Suprapubic skin (tissue), 4 donors: ENCODE data around the gene VWA3B. TPM values are rescaled to one million over a fixed set of nuclear protein-coding genes. Genes with fewer than 3 reads are reported as not detected.

Experiments
- DNase-seq, 2 donors: peaks; one replicate each; pipeline ENCODE4 v3.0.0-alpha.2; 2019; ENCODE audit warnings: low spot score in 2 of 2
- H3K27ac ChIP-seq: fragments of 200-600 bp; sonication (generic); one replicate; pipeline ENCODE4 v1.5.1; 2019
- H3K27me3 ChIP-seq: fragments of 200-600 bp; sonication (generic); one replicate; pipeline ENCODE4 v1.5.1; 2019
- H3K36me3 ChIP-seq: fragments of 200-600 bp; sonication (generic); one replicate; pipeline ENCODE4 v1.5.1; 2019
- H3K4me1 ChIP-seq: fragments of 200-600 bp; sonication (generic); one replicate; pipeline ENCODE4 v1.5.1; 2019
- H3K4me3 ChIP-seq: fragments of 200-600 bp; sonication (generic); one replicate; pipeline ENCODE4 v1.5.1; 2019; ENCODE audit warnings: mild to moderate bottlenecking
- H3K9me3 ChIP-seq: fragments of 200-600 bp; sonication (generic); one replicate; pipeline ENCODE4 v1.5.1; 2019
- CTCF ChIP-seq, 2 donors: fragments of 200-600 bp in 1 of 2; fragments of 450-650 bp in 1 of 2; sonication (generic) in 1 of 2; IDR thresholded peaks; one replicate each; pipeline ENCODE4 v1.5.1; 2016 to 2019; ENCODE audit warnings: antibody characterized with exemption in 2 of 2, mild to moderate bottlenecking in 1 of 2, moderate library complexity in 1 of 2
- EP300 ChIP-seq: sonication (generic); formaldehyde crosslinking; IDR thresholded peaks from one replicate; pipeline ENCODE4 v1.6.1; 2017; ENCODE audit warnings: antibody characterized with exemption
- POLR2A ChIP-seq, 2 donors: fragments of 450-650 bp; IDR thresholded peaks; one replicate each; pipeline ENCODE4 v1.6.1; 2017; ENCODE audit warnings: antibody characterized with exemption in 2 of 2, mild to moderate bottlenecking in 2 of 2, moderate library complexity in 2 of 2
- POLR2AphosphoS5 ChIP-seq, 3 donors: sonication (generic); formaldehyde crosslinking; IDR thresholded peaks; one replicate each; pipeline ENCODE4 v1.6.1; 2017; ENCODE audit warnings: antibody characterized with exemption in 3 of 3
- WGBS: methylation state at CpG from one replicate; pipeline ENCODE4 v1.1.5; 2018; 5-methylcytosine and 5-hydroxymethylcytosine counted together
- total RNA-seq, 4 donors: library from RNA; depleted of rRNA; stranded (reverse); fragments of >200 nt; gene quantifications; one replicate each; pipeline ENCODE4 v1.1.0, GENCODE V29; 2016

Gene VWA3B
- total RNA-seq: not detected

- 1% methylated on average over 34 of the region's 74 CpGs for WGBS
- Histone ChIP-seq H3K27me3 (peaks cover 29% of the 10 kb centered on the region), H3K36me3 (no peaks in the 10 kb centered on the region), H3K4me3 (peak within 1 kb of the TSS; percentile 48), H3K27ac (no peak within 1 kb of the TSS), H3K4me1 (peaks cover 17% of the 10 kb centered on the region), H3K9me3 (no peaks in the 10 kb centered on the region)
- peak in 1 of 2 donors; percentile 72 for DNase-seq
- TF ChIP-seq EP300 (no peak), POLR2A (IDR thresholded peaks at IDR 0.05) (no peak), CTCF (IDR thresholded peaks at IDR 0.05) (no peak), POLR2AphosphoS5 (IDR thresholded peaks at IDR 0.05) (no peak)
Observed at GRCh38 chr2:98086491-98087446, at the start of gene VWA3B. Gene VWA3B, plus strand, starts transcription at chr2:98087167. Its CDS starts 5,926 bp downstream, at chr2:98093093.

- H3K4me1 ChIP-seq: no peaks in the 10 kb centered on the region
- H3K27me3 ChIP-seq: no peaks in the 10 kb centered on the region
- 74% methylated on average over 2 of the region's 2 CpGs for WGBS
- no peak overlapping the region for H3K27ac ChIP-seq
- no peaks in the 10 kb centered on the region for H3K36me3 ChIP-seq
- no peak for DNase-seq
- no peak overlapping the region for H3K4me3 ChIP-seq
- no peaks in the 10 kb centered on the region for H3K9me3 ChIP-seq
- TF ChIP-seq CTCF (IDR thresholded peaks at IDR 0.05): no peak
- no peak for TF ChIP-seq POLR2A (IDR thresholded peaks at IDR 0.05)
Observed at GRCh38 chr2:98037206-98037605, 49.8 kb upstream of the VWA3B start.

GRCh38 chr2:98037666-98038336, 49.2 kb upstream of the VWA3B start:
- Histone ChIP-seq H3K27me3 (no peaks in the 10 kb centered on the region), H3K4me1 (no peaks in the 10 kb centered on the region), H3K4me3 (no peak overlapping the region), H3K9me3 (no peaks in the 10 kb centered on the region), H3K27ac (no peak overlapping the region), H3K36me3 (no peaks in the 10 kb centered on the region)
- 53% methylated on average over 2 of the region's 2 CpGs for WGBS
- no peak for DNase-seq
- no peak for TF ChIP-seq EP300
- TF ChIP-seq POLR2AphosphoS5 (IDR thresholded peaks at IDR 0.05): no peak
- TF ChIP-seq CTCF (IDR thresholded peaks at IDR 0.05): no peak
- TF ChIP-seq POLR2A (IDR thresholded peaks at IDR 0.05): no peak

GRCh38 chr2:98039085-98039756, 47.7 kb upstream of the VWA3B start:
- no peaks in the 10 kb centered on the region for H3K36me3 ChIP-seq
- TF ChIP-seq CTCF (IDR thresholded peaks at IDR 0.05) (no peak), POLR2A (IDR thresholded peaks at IDR 0.05) (no peak), POLR2AphosphoS5 (IDR thresholded peaks at IDR 0.05) (no peak)
- H3K9me3 ChIP-seq: no peaks in the 10 kb centered on the region
- no peak overlapping the region for H3K4me3 ChIP-seq
- DNase-seq: no peak
- H3K27ac ChIP-seq: no peak overlapping the region
- no peaks in the 10 kb centered on the region for H3K4me1 ChIP-seq
- no peaks in the 10 kb centered on the region for H3K27me3 ChIP-seq
- WGBS: 82% methylated on average over 12 of the region's 12 CpGs
